GM06990 (cell line): ENCODE data around the gene TNFSF4.

ENCODE experiments used
- DNase-seq: peaks from one replicate; pipeline ENCODE4 v3.0.0-alpha.2; 2011; ENCODE audit not compliant: insufficient read length; ENCODE audit errors: extremely low read depth
- H3K27me3 ChIP-seq: replicated peaks from 2 replicates; pipeline ENCODE4 v1.6.0; 2011; ENCODE audit warnings: low read length; ENCODE audit not compliant: control insufficient read depth, insufficient read depth
- H3K36me3 ChIP-seq: 2 replicates; pipeline ENCODE4 v1.5.1; 2011; ENCODE audit warnings: low read length; ENCODE audit not compliant: control insufficient read depth, insufficient read depth
- H3K4me3 ChIP-seq: replicated peaks from 2 replicates; pipeline ENCODE4 v1.5.1; 2011; ENCODE audit warnings: low read depth, mild to moderate bottlenecking, control low read depth, low read length
- CTCF ChIP-seq: IDR thresholded peaks from 2 replicates; pipeline ENCODE4 v1.5.1; 2011; ENCODE audit warnings: low read length, control low read depth, mild to moderate bottlenecking, inconsistent platforms; ENCODE audit not compliant: insufficient read depth, poor library complexity, severe bottlenecking

The TNFSF4 gene

GRCh38 chr1:173222149-173223030 is 15.3 kb upstream of the TNFSF4 start:
- no peak for TF ChIP-seq CTCF
- peak; percentile 41 for DNase-seq
- no peak overlapping the region for H3K4me3 ChIP-seq
- H3K36me3 ChIP-seq, result no peaks in the 10 kb centered on the region
- H3K27me3 ChIP-seq, result no peaks in the 10 kb centered on the region

- TF ChIP-seq CTCF, result no peak
- Histone ChIP-seq H3K36me3 (no peaks in the 10 kb centered on the region), H3K4me3 (no peak overlapping the region), H3K27me3 (no peaks in the 10 kb centered on the region)
- no peak for DNase-seq
Observed at GRCh38 chr1:173220157-173220556, 13.0 kb upstream of the TNFSF4 start.

GRCh38 chr1:173213665-173214064 is 6.5 kb upstream of the TNFSF4 start:
- H3K27me3 ChIP-seq, result no peaks in the 10 kb centered on the region
- H3K36me3 ChIP-seq, result no peaks in the 10 kb centered on the region
- no peak for TF ChIP-seq CTCF
- H3K4me3 ChIP-seq, result no peak overlapping the region
- no peak for DNase-seq

- no peak for TF ChIP-seq CTCF
- Histone ChIP-seq H3K27me3 (no peaks in the 10 kb centered on the region), H3K36me3 (no peaks in the 10 kb centered on the region), H3K4me3 (no peak overlapping the region)
- DNase-seq, result peak; percentile 66
Observed at GRCh38 chr1:173212952-173213491, 5.9 kb upstream of the TNFSF4 start.

GRCh38 chr1:173210716-173211231 is 3.6 kb upstream of the TNFSF4 start:
- no peaks in the 10 kb centered on the region for H3K27me3 ChIP-seq

More at GRCh38 chr1:173210716-173211231, 3.6 kb upstream of the TNFSF4 start:
- no peak for TF ChIP-seq CTCF
- H3K36me3 ChIP-seq, result no peaks in the 10 kb centered on the region
- no peak for DNase-seq
- H3K4me3 ChIP-seq, result no peak overlapping the region
